SW480 (cell line): Measurements from ENCODE around the gene CPA1.

Experiments used
- DNase-seq: peaks from one replicate; pipeline ENCODE4 v3.0.0-alpha.2; 2016; ENCODE audit warnings: low spot score

The CPA1 gene

GRCh38 chr7:130394421-130395195 lies 14.3 kb downstream of the CPA1 start:
- DNase-seq: no peak

GRCh38 chr7:130395421-130395820 lies 15.1 kb downstream of the CPA1 start:
- DNase-seq: no peak

- no peak for DNase-seq
Measured at GRCh38 chr7:130396109-130396508, 15.8 kb downstream of the CPA1 start.

- no peak for DNase-seq
Measured at GRCh38 chr7:130397051-130397757, 16.9 kb downstream of the CPA1 start.

- no peak for DNase-seq
Measured at GRCh38 chr7:130397758-130398073, 17.4 kb downstream of the CPA1 start.

- DNase-seq: no peak
Measured at GRCh38 chr7:130398526-130399090, 18.3 kb downstream of the CPA1 start.

GRCh38 chr7:130400120-130400572 lies 19.9 kb downstream of the CPA1 start:
- no peak for DNase-seq

GRCh38 chr7:130401101-130401500 lies 20.8 kb downstream of the CPA1 start:
- no peak for DNase-seq

GRCh38 chr7:130401578-130401977 lies 21.3 kb downstream of the CPA1 start:
- DNase-seq: no peak

- no peak for DNase-seq
Measured at GRCh38 chr7:130405003-130405402, 24.7 kb downstream of the CPA1 start.

- DNase-seq: no peak
Measured at GRCh38 chr7:130409067-130409711, 28.9 kb downstream of the CPA1 start.

GRCh38 chr7:130409712-130410072 lies 29.4 kb downstream of the CPA1 start:
- DNase-seq: no peak

GRCh38 chr7:130410868-130411541 lies 30.7 kb downstream of the CPA1 start:
- no peak for DNase-seq

GRCh38 chr7:130413201-130413600 lies 32.9 kb downstream of the CPA1 start:
- no peak for DNase-seq

- DNase-seq: no peak
Measured at GRCh38 chr7:130415006-130415405, 34.7 kb downstream of the CPA1 start.

- DNase-seq: no peak
Measured at GRCh38 chr7:130417213-130417612, 36.9 kb downstream of the CPA1 start.

GRCh38 chr7:130418306-130418705 lies 38.0 kb downstream of the CPA1 start:
- DNase-seq: no peak

- DNase-seq: no peak
Measured at GRCh38 chr7:130419658-130420057, 39.4 kb downstream of the CPA1 start.

GRCh38 chr7:130420943-130421578 lies 40.8 kb downstream of the CPA1 start:
- DNase-seq: no peak

- DNase-seq: no peak
Measured at GRCh38 chr7:130421684-130422083, 41.4 kb downstream of the CPA1 start.

GRCh38 chr7:130423501-130424037 lies 43.3 kb downstream of the CPA1 start:
- no peak for DNase-seq

- DNase-seq: no peak
Measured at GRCh38 chr7:130425796-130426195, 45.5 kb downstream of the CPA1 start.
